GM10248 (cell line): Measurements from ENCODE around the gene SAPCD1.

ENCODE experiments used
- CTCF ChIA-PET: fragments of 300-600 bp; sonication (Branson Sonifier 250); formaldehyde crosslinking; extraction: SDS; loops from one replicate; lab custom pipeline; 2021; ENCODE audit warnings: antibody characterized with exemption; lab: Yijun Ruan, JAX
- POLR2A ChIA-PET: fragments of 350-650 bp; sonication (Branson Sonifier 250); formaldehyde crosslinking; extraction: SDS; loops from one replicate; lab custom pipeline; 2020; ENCODE audit warnings: antibody characterized with exemption; lab: Yijun Ruan, JAX
- DNase-seq: peaks from one replicate; pipeline ENCODE4 v3.0.0; 2012; ENCODE audit errors: extremely low spot score
- CTCF ChIP-seq: IDR thresholded peaks from 2 replicates; pipeline ENCODE4 v1.5.1; 2012; ENCODE audit warnings: mild to moderate bottlenecking, low read depth; ENCODE audit errors: extremely low read depth, missing control alignments, control extremely low read depth

Gene SAPCD1

GRCh38 chr6:31761343-31761742 is 1.1 kb upstream of the SAPCD1 start:
- no peak for TF ChIP-seq CTCF
- ChIA-PET CTCF (interaction anchor here (4.3 kb wide), 1 partner anchor 9 kb away, joined by 30 read pairs; no protein-coding TSS in a partner anchor), POLR2A (no interaction called here)
- no peak for DNase-seq

- CTCF ChIA-PET: no interaction called here
- POLR2A ChIA-PET: no interaction called here
- no peak for DNase-seq
- no peak for TF ChIP-seq CTCF
These were observed 592 bp downstream of the SAPCD1 start for GRCh38 chr6:31762878-31763618.

- CTCF ChIA-PET: no interaction called here
- TF ChIP-seq CTCF: no peak
- POLR2A ChIA-PET: no interaction called here
- no peak for DNase-seq
These were observed 1.1 kb downstream of the SAPCD1 start for GRCh38 chr6:31763619-31763940.

- DNase-seq: no peak
- TF ChIP-seq CTCF: no peak
- ChIA-PET CTCF (no interaction called here), POLR2A (no interaction called here)
These were observed 1.7 kb downstream of the SAPCD1 start for GRCh38 chr6:31764198-31764597.

GRCh38 chr6:31765559-31765909 is 3.1 kb downstream of the SAPCD1 start:
- CTCF ChIA-PET: no interaction called here
- TF ChIP-seq CTCF: no peak
- POLR2A ChIA-PET: no interaction called here
- no peak for DNase-seq

GRCh38 chr6:31765910-31766794 is 3.7 kb downstream of the SAPCD1 start:
- POLR2A ChIA-PET: no interaction called here
- TF ChIP-seq CTCF: no peak
- CTCF ChIA-PET: no interaction called here
- DNase-seq: no peak
